ENCODE measurements around the gene CD6. TPM values are rescaled to one million over a fixed set of nuclear protein-coding genes. Genes with fewer than 3 reads are reported as not detected.

The CD6 gene
- total and polyA plus RNA-seq, 10 of the 15 experiments (the other 5 are each of a cell fraction or from before 2014, with no cell fraction given): 0.37 to 17.6 (median 6.2) TPM

- Histone ChIP-seq H3K36me3 (ENCODE audit: control insufficient read depth in 2 of 2, insufficient read depth in 2 of 2, low read length in 1 of 2) (no peaks in the 10 kb centered on the region), H3K9ac (ENCODE audit: control insufficient read depth, insufficient read depth, low read length) (no peak overlapping the region), H3K27me3 (replicated peaks in 1 of 2; ENCODE audit: control insufficient read depth in 2 of 2, insufficient read depth in 2 of 2, low read length in 1 of 2) (no peaks in the 10 kb centered on the region; a peak in 1 of 4 replicates), H3K9me3 (replicated peaks; ENCODE audit: control insufficient read depth, insufficient read depth, low read length) (no peaks in the 10 kb centered on the region), H4K20me1 (ENCODE audit: control insufficient read depth, insufficient read depth) (no peaks in the 10 kb centered on the region), H3K79me2 (ENCODE audit: control insufficient read depth, insufficient read depth, low read length) (no peaks in the 10 kb centered on the region), H3K4me3 (no peak overlapping the region), H3K4me1 (ENCODE audit: control insufficient read depth, insufficient read depth, low read length) (peaks cover 10% of the 10 kb centered on the region; the same call in 1 of the 2 replicates), H3K4me2 (ENCODE audit: control insufficient read depth, insufficient read depth) (no peak overlapping the region), H2AFZ (ENCODE audit: control insufficient read depth, low read depth, low read length) (no peak overlapping the region), H3K27ac (ENCODE audit: control insufficient read depth, insufficient read depth) (no peak overlapping the region)
- in situ Hi-C loops (cut with MboI) (no loop called here), intact Hi-C loops (cut with micrococcal nuclease; ENCODE audit: unreplicated experiment) (no loop called here)
- TF ChIP-seq SRF (IDR thresholded peaks at IDR 0.05; ENCODE audit: low read depth in 2 of 2, low read length in 2 of 2) (no peak), DPF2 (IDR thresholded peaks at IDR 0.05) (no peak), ZBTB4 (CRISPR knock-in tag; IDR thresholded peaks at IDR 0.05) (no peak), USF1 (IDR thresholded peaks at IDR 0.05; ENCODE audit: borderline replicate concordance, extremely low read length, insufficient read depth, low read depth, low read length) (no peak), E2F4 (IDR thresholded peaks at IDR 0.05; ENCODE audit: low read depth, low read length) (no peak), JUND (IDR thresholded peaks at IDR 0.05; ENCODE audit: low read depth, low read length) (no peak), NFYA (IDR thresholded peaks at IDR 0.05; ENCODE audit: borderline replicate concordance, low read depth, low read length) (no peak), ATF7 (IDR thresholded peaks at IDR 0.05; ENCODE audit: low read depth) (no peak)
- ChIA-PET POLR2A (no interaction called here), RAD21 (ENCODE audit: unreplicated experiment) (no interaction called here), SMC1A (ENCODE audit: uncharacterized antibody, unreplicated experiment) (interaction anchor here (0.8 to 1.0 kb wide), 2 partner anchors 23 to 82 kb away, joined by 3 to 4 read pairs; no protein-coding TSS in a partner anchor), CTCF (interaction anchor here (0.6 kb wide), 1 partner anchor 217 kb away, joined by 3 read pairs; no protein-coding TSS in a partner anchor)
- 52% methylated on average over 7 of the region's 7 CpGs for WGBS (ENCODE audit: insufficient coverage, insufficient replicate concordance, low lambda C conversion rate, missing lambda C conversion rate)
- BruUV-seq (replicated peaks): no TSS peak
- DNase-seq (ENCODE audit: low read depth, low spot score) (no peak), ATAC-seq (no peak), FAIRE-seq (no peak)
These were observed 22.1 kb downstream of the CD6 start for GRCh38 chr11:60993615-60994014.
